DOHH2 (cell line): ENCODE data around the gene TMEM63C.

Experiments used
- H3F3A ChIP-seq: fragments of 200-600 bp; sonication (generic), shearing (Covaris generic); 2 replicates; pipeline ENCODE4 v1.6.0; 2016; ENCODE audit warnings: antibody characterized with exemption, mild to moderate bottlenecking; ENCODE audit not compliant: control insufficient read depth, insufficient read depth
- H3K27ac ChIP-seq: fragments of 200-600 bp; sonication (generic); 2 replicates; pipeline ENCODE4 v1.5.1; 2014; ENCODE audit warnings: low read depth, mild to moderate bottlenecking, low read length, moderate library complexity
- H3K27me3 ChIP-seq: fragments of 200-600 bp; sonication (generic); 2 replicates; pipeline ENCODE4 v1.6.1; 2014; ENCODE audit warnings: mild to moderate bottlenecking, low read length, mixed read lengths; ENCODE audit not compliant: control insufficient read depth
- H3K36me3 ChIP-seq: fragments of 200-600 bp; sonication (generic); 2 replicates; pipeline ENCODE4 v1.6.1; 2014; ENCODE audit warnings: mild to moderate bottlenecking, low read length, moderate library complexity, mixed read lengths; ENCODE audit not compliant: control insufficient read depth
- H3K4me1 ChIP-seq: fragments of 200-600 bp; sonication (generic); 2 replicates; pipeline ENCODE4 v1.6.1; 2014; ENCODE audit warnings: mild to moderate bottlenecking, low read length, mixed read lengths; ENCODE audit not compliant: control insufficient read depth
- H3K4me2 ChIP-seq: fragments of 200-600 bp; sonication (generic); 2 replicates; pipeline ENCODE4 v1.6.0; 2014; ENCODE audit warnings: mild to moderate bottlenecking, low read length, moderate library complexity
- H3K4me3 ChIP-seq: fragments of 200-600 bp; sonication (generic); 2 replicates; pipeline ENCODE4 v1.5.1; 2014; ENCODE audit warnings: mild to moderate bottlenecking, low read length, mixed read lengths
- H3K79me2 ChIP-seq: fragments of 200-600 bp; sonication (generic); 2 replicates; pipeline ENCODE4 v1.6.1; 2014; ENCODE audit warnings: mild to moderate bottlenecking, low read length, mixed read lengths; ENCODE audit not compliant: control insufficient read depth
- H3K9me2 ChIP-seq: fragments of 200-600 bp; sonication (generic); replicated peaks from 2 replicates; pipeline ENCODE4 v1.6.1; 2014; ENCODE audit warnings: mild to moderate bottlenecking, low read length, mixed read lengths; ENCODE audit not compliant: control insufficient read depth
- H3K9me3 ChIP-seq: fragments of 200-600 bp; sonication (generic); 2 replicates; pipeline ENCODE4 v1.6.1; 2014; ENCODE audit warnings: antibody characterized with exemption, low read length, mixed read lengths; ENCODE audit not compliant: control insufficient read depth, insufficient read depth
- H4K20me1 ChIP-seq: fragments of 200-600 bp; sonication (generic); 2 replicates; pipeline ENCODE4 v1.6.0; 2014; ENCODE audit warnings: low read depth, mild to moderate bottlenecking, antibody characterized with exemption, low read length, moderate library complexity; ENCODE audit not compliant: control insufficient read depth, insufficient read depth
- CTCF ChIP-seq: fragments of 200-600 bp; sonication (generic); IDR thresholded peaks from one replicate; pipeline ENCODE4 v1.5.1; 2014; ENCODE audit warnings: antibody characterized with exemption, mild to moderate bottlenecking, low read depth, low read length; ENCODE audit not compliant: poor library complexity, severe bottlenecking
- EZH2phosphoT487 ChIP-seq: fragments of 200-600 bp; sonication (generic); IDR thresholded peaks from 2 replicates; pipeline ENCODE4 v1.6.1; 2017; ENCODE audit warnings: borderline replicate concordance, mild to moderate bottlenecking, antibody characterized with exemption, low read length, moderate library complexity, mixed read lengths

The TMEM63C gene

GRCh38 chr14:77245820-77246219, 64.2 kb downstream of the TMEM63C start:
- H3K9me3 ChIP-seq, result no peaks in the 10 kb centered on the region
- H4K20me1 ChIP-seq, result no peaks in the 10 kb centered on the region
- no peak overlapping the region for H3K4me2 ChIP-seq
- H3K4me3 ChIP-seq, result no peak overlapping the region
- H3K79me2 ChIP-seq, result no peaks in the 10 kb centered on the region
- H3K4me1 ChIP-seq, result peaks cover 45% of the 10 kb centered on the region
- no peaks in the 10 kb centered on the region for H3K9me2 ChIP-seq
- H3K27ac ChIP-seq, result no peak overlapping the region
- H3K27me3 ChIP-seq, result no peaks in the 10 kb centered on the region
- peak; percentile 44 for TF ChIP-seq CTCF
- TF ChIP-seq EZH2phosphoT487, result no peak
- H3F3A ChIP-seq, result peaks cover 15% of the 10 kb centered on the region
- peaks cover 8% of the 10 kb centered on the region for H3K36me3 ChIP-seq

GRCh38 chr14:77246784-77247183, 65.2 kb downstream of the TMEM63C start:
- Histone ChIP-seq H3K27me3 (no peaks in the 10 kb centered on the region), H3K36me3 (peaks cover 8% of the 10 kb centered on the region), H3K9me2 (no peaks in the 10 kb centered on the region), H3K4me1 (peaks cover 36% of the 10 kb centered on the region), H3F3A (peaks cover 15% of the 10 kb centered on the region), H3K79me2 (no peaks in the 10 kb centered on the region), H3K9me3 (no peaks in the 10 kb centered on the region), H3K27ac (no peak overlapping the region), H3K4me3 (no peak overlapping the region), H4K20me1 (no peaks in the 10 kb centered on the region), H3K4me2 (no peak overlapping the region)
- no peak for TF ChIP-seq EZH2phosphoT487
- TF ChIP-seq CTCF, result no peak

- Histone ChIP-seq H3K9me2 (no peaks in the 10 kb centered on the region), H3K9me3 (no peaks in the 10 kb centered on the region), H4K20me1 (no peaks in the 10 kb centered on the region), H3K4me1 (peaks cover 18% of the 10 kb centered on the region), H3K36me3 (peaks cover 8% of the 10 kb centered on the region), H3K79me2 (no peaks in the 10 kb centered on the region), H3K27ac (no peak overlapping the region), H3K4me2 (no peak overlapping the region), H3F3A (peaks cover 3% of the 10 kb centered on the region), H3K4me3 (no peak overlapping the region), H3K27me3 (no peaks in the 10 kb centered on the region)
- no peak for TF ChIP-seq EZH2phosphoT487
- no peak for TF ChIP-seq CTCF
Observed at GRCh38 chr14:77248666-77249065, 67.1 kb downstream of the TMEM63C start.

GRCh38 chr14:77249286-77249685, 67.7 kb downstream of the TMEM63C start:
- H3F3A ChIP-seq, result no peaks in the 10 kb centered on the region
- no peaks in the 10 kb centered on the region for H3K9me2 ChIP-seq
- no peak overlapping the region for H3K27ac ChIP-seq
- H3K4me3 ChIP-seq, result no peak overlapping the region
- H3K4me1 ChIP-seq, result peaks cover 11% of the 10 kb centered on the region
- no peaks in the 10 kb centered on the region for H3K9me3 ChIP-seq
- H4K20me1 ChIP-seq, result no peaks in the 10 kb centered on the region
- no peaks in the 10 kb centered on the region for H3K27me3 ChIP-seq
- no peak for TF ChIP-seq CTCF
- TF ChIP-seq EZH2phosphoT487, result no peak
- H3K79me2 ChIP-seq, result no peaks in the 10 kb centered on the region
- peaks cover 6% of the 10 kb centered on the region for H3K36me3 ChIP-seq
- H3K4me2 ChIP-seq, result no peak overlapping the region
